Measurements from ENCODE around the gene BCL10.

The BCL10 gene

DNA sequence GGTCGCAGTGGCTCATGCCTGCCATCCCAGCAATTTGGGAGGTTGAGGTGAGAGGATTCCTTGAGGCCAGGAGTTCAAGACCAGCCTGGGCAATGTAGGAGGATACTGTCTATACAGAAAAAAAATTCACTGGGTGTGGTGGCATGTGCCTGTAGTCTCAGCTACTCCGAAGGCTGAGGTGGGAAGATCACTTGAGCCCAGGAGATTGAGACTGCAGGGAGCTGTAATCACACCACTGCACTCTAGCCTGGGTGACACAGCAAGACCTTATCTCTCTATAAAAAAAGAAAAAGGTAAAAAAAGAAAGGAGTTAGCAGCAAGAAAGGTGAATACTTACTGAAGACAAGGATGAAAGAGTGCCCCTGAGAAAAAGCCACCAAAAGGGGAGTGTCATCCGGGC, 23.7 kb upstream of the BCL10 start:
- no peak for DNase-seq (ENCODE audit: low read depth)
- TF ChIP-seq, protein P1, sequence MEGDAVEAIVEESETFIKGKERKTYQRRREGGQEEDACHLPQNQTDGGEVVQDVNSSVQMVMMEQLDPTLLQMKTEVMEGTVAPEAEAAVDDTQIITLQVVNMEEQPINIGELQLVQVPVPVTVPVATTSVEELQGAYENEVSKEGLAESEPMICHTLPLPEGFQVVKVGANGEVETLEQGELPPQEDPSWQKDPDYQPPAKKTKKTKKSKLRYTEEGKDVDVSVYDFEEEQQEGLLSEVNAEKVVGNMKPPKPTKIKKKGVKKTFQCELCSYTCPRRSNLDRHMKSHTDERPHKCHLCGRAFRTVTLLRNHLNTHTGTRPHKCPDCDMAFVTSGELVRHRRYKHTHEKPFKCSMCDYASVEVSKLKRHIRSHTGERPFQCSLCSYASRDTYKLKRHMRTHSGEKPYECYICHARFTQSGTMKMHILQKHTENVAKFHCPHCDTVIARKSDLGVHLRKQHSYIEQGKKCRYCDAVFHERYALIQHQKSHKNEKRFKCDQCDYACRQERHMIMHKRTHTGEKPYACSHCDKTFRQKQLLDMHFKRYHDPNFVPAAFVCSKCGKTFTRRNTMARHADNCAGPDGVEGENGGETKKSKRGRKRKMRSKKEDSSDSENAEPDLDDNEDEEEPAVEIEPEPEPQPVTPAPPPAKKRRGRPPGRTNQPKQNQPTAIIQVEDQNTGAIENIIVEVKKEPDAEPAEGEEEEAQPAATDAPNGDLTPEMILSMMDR (IDR thresholded peaks at IDR 0.05; ENCODE audit: insufficient read depth, low read depth, low read length, missing control alignments), result no peak
- H3K4me3 ChIP-seq (ENCODE audit: low read length), result no peak overlapping the region

DNA sequence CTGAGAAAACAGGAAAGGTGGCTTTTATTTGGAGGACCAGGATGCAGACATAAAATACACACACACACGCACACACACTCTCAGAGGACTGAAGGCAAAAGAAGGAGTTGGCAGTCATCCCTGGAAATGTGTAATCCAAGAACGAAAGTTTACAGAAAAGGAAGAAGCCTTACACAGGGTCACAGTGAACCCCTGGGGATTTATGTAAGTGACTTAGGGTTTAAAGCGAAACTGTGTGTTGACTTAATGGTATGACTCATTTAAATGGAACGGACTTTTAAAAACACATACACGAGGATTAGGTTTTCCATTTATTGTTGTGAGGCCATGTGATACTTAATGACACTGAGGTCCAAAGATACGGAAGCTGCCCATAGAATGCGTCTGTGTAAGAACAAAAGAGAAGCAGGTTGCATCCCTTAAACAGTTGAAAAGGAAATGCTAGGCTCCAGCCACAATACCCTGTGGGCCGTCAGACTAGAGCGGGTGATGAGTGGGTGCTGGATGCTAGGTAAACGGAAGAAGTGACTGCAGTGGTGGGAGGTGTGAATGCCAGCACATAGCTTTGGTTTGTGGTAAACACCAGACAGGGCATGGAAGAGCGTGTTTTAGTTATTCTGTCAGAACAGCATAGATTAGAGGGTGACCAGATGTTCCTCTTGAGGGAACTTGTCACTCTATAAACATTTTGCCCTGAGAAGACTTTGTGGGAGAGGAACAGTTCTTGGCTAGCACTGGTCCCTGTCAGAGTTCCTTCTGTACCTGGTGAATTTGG, 21.6 kb upstream of the BCL10 start:
- peak; percentile 94 for DNase-seq (ENCODE audit: low read depth)
- no peak overlapping the region for H3K4me3 ChIP-seq (ENCODE audit: low read length)
- TF ChIP-seq, protein P1 (IDR thresholded peaks at IDR 0.05; ENCODE audit: insufficient read depth, low read depth, low read length, missing control alignments), result no peak

DNA sequence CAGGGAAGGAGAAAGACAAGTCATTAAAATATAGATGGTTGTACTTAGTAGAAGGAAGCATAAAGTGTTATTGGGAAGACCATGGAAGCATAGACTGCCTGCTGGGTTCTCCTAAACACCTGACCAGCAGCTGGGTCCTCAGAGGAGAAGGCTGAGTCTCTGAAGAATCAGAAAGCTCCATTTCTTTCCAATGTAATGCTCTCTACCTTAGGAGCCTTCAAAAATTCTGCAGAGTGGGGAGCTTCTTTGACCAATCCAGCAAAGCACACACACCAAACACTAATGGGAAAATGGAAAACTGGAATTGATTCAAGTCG, 21.1 kb upstream of the BCL10 start:
- TF ChIP-seq, protein P1 (IDR thresholded peaks at IDR 0.05; ENCODE audit: insufficient read depth, low read depth, low read length, missing control alignments), result no peak
- peak; percentile 9 for DNase-seq (ENCODE audit: low read depth)
- H3K4me3 ChIP-seq (ENCODE audit: low read length), result no peak overlapping the region

- peak; percentile 78 for DNase-seq (ENCODE audit: low read depth)
- H3K4me3 ChIP-seq (ENCODE audit: low read length), result no peak overlapping the region
- TF ChIP-seq, protein P1 (IDR thresholded peaks at IDR 0.05; ENCODE audit: insufficient read depth, low read depth, low read length, missing control alignments), result no peak
Observed at GRCh38 chr1:85296980-85297379, 20.5 kb upstream of the BCL10 start.

GRCh38 chr1:85295654-85296053, 19.2 kb upstream of the BCL10 start:
- TF ChIP-seq, protein P1 (IDR thresholded peaks at IDR 0.05; ENCODE audit: insufficient read depth, low read depth, low read length, missing control alignments), result no peak
- no peak overlapping the region for H3K4me3 ChIP-seq (ENCODE audit: low read length)
- DNase-seq (ENCODE audit: low read depth), result no peak

DNA sequence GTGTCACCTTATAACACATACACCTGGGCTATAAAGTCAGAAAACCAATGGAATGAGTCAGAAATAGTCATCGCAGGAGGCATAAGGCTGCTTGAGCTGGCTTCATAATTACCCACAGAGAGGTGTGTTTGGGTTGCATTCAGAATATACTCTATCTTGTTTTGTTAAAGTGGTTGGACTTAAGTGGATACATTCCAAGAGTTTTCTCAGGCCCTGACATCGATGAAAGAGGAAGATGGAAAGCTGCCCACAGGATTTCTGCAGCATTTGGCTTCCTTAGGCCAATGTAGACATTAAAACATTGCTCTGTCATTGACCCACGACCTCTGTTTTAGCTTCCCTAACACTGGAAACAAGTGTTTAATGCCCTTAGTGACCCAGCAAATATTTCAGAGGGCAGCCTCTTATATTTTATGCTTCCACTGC, 18.6 kb upstream of the BCL10 start:
- TF ChIP-seq, protein P1 (IDR thresholded peaks at IDR 0.05; ENCODE audit: insufficient read depth, low read depth, low read length, missing control alignments), result no peak
- peak; percentile 94 for DNase-seq (ENCODE audit: low read depth)
- H3K4me3 ChIP-seq (ENCODE audit: low read length), result no peak overlapping the region

- TF ChIP-seq, protein P1 (IDR thresholded peaks at IDR 0.05; ENCODE audit: insufficient read depth, low read depth, low read length, missing control alignments), result no peak
- DNase-seq (ENCODE audit: low read depth), result no peak
- H3K4me3 ChIP-seq (ENCODE audit: low read length), result no peak overlapping the region
Observed at GRCh38 chr1:85290826-85291225, 14.4 kb upstream of the BCL10 start.
